C4-2B (cell line): ENCODE results near the gene APOE.

Experiments
- CTCF ChIP-seq: fragments of 450-650 bp; conservative IDR thresholded peaks from 2 replicates; pipeline ENCODE4 v1.5.1; 2017; ENCODE audit warnings: mild to moderate bottlenecking
- ZFX ChIP-seq: fragments of 450-650 bp; IDR thresholded peaks from 2 replicates; pipeline ENCODE4 v1.6.1; 2017

DNA sequence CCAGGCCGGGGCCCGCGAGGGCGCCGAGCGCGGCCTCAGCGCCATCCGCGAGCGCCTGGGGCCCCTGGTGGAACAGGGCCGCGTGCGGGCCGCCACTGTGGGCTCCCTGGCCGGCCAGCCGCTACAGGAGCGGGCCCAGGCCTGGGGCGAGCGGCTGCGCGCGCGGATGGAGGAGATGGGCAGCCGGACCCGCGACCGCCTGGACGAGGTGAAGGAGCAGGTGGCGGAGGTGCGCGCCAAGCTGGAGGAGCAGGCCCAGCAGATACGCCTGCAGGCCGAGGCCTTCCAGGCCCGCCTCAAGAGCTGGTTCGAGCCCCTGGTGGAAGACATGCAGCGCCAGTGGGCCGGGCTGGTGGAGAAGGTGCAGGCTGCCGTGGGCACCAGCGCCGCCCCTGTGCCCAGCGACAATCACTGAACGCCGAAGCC is 3.3 kb downstream of the APOE start:
- TF ChIP-seq CTCF: no peak
- no peak for TF ChIP-seq ZFX
